HG03039 (cell line): ENCODE measurements around the gene KRTAP5-1.

Experiments
- ATAC-seq: cut with Tn5 transposase; IDR thresholded peaks from one replicate; pipeline ENCODE4 v1.9.1; 2021; ENCODE audit warnings: mild to moderate bottlenecking, moderate library complexity; ENCODE audit not compliant: unreplicated experiment

Gene KRTAP5-1

DNA sequence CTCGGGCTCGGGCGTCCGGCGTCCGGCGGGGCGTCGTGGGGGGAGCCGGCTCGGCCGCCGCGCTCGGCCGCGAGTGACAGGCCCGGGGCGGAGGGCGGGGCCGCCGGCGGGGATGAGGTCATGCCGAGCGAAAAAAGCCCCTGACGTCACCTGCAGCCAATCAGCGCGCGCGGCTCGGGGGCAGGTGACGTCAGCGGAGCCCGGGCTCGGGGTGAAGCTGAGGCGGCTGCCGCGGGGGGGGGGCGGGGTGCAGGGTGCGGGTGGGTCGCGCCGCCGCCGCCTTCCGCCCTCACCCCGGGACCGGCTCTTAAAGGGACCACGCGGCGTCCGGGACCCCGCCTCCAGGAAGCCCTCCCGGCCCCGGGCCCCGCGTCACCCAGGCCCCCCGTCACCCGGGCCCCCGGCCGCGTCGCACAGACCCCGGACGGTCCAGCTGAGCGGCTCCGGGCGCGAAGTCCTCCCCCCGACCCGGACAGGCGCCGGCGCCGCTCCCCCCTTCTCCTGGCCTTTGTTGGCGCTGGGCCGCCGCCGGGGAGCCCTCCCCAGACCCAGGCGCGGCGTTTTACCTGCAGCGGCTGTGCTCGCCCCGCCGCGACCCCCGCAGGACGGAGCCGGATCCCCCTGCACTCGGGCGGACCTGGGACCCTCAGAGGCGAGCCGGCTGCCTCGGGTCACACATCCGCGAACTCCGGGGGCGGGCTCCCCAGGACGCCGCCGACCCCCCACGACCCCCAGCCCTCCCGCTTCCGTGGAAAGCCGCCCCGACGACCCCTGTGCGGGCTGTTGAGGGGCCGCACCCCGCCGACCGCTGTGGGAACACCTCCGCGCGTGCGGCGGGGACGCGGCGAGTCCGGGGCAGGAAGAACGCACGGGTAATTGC is 12.6 kb downstream of the KRTAP5-1 start, which contains the start of gene DUSP8:
Gene DUSP8 (minus strand): TSS at position 75 of the 880 bp plus-strand sequence. CDS start 6,445 bp downstream, outside the sequence.
- peak; percentile 48 for ATAC-seq

DNA sequence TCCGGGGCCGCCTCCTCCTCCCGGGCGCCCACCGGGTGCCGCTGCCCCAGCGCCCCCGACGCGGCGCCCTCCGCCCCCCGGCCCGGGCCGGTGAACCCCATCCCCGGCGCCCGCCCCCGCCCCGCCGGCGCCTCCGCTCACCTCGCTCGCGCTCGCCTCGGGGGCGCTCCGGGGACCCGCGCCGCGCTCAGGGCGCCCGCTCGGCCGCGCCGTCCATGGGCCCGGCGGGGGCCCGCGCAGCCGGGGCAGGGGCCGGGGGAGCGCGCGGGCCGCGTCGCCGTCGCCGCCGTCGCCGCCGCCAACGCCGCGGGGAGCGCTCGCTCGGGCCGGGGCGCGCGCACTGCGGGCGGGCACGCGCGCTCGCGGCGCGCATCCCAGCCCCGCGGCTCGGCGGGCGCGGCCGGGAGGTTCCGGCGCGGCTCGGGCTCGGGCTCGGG is 13.3 kb downstream of the KRTAP5-1 start:
- peak; percentile 13 for ATAC-seq

DNA sequence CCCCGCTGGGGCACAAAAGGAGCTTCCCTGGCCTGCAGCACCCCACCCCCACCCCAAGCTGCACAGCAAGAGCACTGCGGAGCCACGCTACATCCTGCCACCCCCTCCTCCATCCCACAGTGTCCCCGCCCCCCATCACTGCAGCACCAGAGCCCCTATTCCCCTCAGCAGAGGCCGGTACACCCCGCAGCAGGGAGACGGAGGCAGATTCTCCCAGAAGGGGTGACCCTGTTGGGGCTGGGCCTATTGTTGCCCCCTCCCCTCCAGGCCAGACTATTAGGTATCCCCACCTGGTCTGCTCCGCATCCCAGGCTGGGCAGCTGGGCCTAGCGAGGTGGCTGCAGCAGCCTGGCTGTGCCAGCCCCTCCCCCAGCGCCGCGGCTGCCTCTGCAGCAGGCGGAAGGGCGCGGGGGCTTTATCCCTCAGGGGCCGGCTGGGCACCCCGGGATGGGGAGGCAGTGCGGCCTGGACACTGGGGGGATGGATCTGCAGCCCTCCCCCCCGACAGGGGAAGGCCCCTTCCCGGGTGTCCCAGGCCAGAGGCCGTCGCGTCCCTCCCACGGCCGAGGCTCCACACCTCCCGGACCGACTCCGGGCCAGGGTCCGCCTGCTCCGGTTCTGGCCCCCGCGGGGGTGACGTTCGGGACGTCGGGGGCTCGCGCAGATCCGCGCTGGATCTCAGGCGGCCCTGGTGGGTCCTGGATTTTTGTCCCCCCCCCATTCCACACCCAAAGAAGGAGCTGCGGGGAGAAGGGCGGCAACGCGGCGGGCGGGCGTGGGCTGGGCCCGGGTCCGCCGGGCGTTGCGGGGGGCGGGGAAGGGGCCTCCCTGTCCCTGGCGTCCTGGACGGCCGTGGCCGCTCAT is 14.0 kb downstream of the KRTAP5-1 start:
- no peak for ATAC-seq

GRCh38 chr11:1570531-1570895 is 14.6 kb downstream of the KRTAP5-1 start:
- no peak for ATAC-seq

GRCh38 chr11:1570001-1570453 is 15.1 kb downstream of the KRTAP5-1 start:
- no peak for ATAC-seq

DNA sequence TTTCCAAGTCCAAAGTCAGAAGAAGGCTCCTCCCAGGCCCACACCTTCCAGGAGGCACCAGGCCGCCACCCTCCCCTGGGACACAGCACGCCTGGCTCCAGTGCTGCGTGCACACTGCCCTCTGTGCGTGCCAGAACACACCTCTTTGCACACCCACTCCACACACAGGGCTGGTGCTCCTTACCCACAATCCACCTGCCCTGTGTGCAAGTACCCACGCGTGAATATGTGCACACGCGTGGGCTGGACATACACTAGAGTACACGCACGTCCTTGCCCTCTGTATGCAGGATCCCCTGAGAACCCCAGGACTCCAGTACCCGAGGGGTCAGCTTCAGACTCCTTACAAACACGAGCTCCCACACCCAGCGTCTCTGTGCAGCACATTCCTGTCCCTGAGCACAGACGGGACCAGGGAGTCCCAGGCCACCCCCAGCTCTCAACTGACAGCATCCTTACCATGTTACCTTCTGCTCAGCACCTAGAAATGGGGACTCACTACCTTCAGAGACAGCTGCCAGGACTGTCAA is 15.8 kb downstream of the KRTAP5-1 start:
- no peak for ATAC-seq

DNA sequence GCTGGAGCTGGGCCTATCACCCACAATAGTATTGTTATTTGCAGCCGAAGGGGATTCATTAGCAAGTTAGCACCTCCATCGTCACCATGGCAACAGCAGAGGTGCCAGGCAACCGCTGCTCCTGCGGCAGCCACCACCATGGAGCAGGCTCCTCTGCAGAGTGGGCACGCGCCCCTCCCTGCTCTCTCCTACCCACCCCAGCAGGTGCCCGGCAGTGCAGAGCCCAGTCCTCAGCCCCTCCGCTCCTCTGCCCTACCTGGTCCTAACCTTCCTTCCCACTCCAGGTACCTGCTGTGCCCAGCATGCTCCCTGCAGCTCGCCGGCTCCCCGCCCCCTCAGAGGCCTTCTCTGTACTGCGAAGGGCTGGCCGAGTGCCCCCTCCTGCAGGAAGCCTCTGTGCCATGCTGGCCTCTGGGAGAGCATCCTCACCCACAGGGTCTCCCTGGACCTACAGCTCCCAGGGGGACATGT is 16.6 kb downstream of the KRTAP5-1 start:
- ATAC-seq, result no peak

DNA sequence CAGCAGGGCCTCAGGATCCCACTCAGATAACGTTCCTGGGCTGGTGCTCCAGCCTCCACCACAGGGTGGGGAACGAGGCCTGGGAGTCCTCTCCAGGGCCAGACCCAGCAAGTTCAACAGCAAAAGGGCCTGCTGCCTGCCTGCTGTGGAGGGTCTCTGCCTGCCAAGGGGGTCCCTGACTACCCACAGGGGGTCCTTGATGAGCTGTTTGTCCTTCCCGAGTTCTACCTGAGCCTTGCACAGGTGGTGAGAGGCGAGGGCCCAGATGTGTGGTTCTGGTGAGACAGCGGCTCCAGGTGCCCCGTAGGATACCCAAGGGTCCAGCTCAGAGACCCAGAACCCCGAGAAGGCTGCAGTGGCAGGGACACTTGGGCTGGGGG is 17.4 kb downstream of the KRTAP5-1 start:
- ATAC-seq, result no peak

DNA sequence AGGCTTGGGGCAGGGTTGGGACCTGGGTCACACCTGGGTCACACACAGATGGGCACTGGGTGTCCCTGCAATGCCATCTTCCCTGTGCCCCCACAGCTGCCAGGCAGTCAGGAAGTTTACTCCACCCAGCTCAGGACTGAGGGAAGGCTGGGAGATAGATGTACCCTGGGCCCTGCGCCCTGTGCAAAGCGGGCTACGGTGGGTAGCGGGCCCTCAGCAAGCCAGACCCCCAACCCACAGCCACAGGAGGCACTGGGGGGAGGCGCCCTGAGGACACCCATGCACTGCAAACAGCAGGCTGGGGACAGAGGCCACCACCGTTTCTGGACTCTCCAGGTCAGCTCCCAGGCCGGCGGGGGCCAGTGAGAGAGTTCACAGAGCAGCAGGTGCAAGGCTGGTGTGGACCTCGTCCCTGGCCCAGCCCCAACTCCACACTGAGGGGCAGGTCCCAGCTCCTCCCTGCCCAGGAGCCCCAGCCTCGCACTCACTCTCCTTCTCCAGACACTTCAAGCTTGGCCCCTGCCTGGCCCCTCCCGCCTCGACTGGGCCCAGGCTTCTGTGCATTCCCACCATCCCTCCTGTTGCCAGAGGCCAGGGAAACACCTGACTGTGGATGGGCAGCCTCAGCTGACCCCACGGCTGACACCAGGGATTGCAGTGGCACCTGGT is 17.9 kb downstream of the KRTAP5-1 start:
- ATAC-seq, result no peak

- ATAC-seq, result no peak
Measured at GRCh38 chr11:1566381-1567051, 18.6 kb downstream of the KRTAP5-1 start.

DNA sequence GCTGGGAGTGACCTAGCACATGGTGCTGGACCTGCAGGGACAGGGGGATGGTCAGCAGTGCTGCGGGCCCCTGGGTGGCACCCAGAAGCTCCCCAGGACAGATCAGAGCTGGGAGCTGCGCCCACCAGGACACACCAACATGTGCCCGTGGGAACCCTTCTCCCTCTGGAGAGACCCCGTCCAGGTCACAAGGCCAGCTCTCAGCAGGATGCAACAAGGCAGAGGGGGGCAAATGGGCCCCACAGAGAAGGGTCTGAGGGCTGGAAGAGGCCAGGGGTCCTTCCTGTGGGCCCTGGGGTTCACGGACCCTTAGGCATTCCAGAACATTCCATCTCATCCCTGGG is 19.2 kb downstream of the KRTAP5-1 start:
- no peak for ATAC-seq

DNA sequence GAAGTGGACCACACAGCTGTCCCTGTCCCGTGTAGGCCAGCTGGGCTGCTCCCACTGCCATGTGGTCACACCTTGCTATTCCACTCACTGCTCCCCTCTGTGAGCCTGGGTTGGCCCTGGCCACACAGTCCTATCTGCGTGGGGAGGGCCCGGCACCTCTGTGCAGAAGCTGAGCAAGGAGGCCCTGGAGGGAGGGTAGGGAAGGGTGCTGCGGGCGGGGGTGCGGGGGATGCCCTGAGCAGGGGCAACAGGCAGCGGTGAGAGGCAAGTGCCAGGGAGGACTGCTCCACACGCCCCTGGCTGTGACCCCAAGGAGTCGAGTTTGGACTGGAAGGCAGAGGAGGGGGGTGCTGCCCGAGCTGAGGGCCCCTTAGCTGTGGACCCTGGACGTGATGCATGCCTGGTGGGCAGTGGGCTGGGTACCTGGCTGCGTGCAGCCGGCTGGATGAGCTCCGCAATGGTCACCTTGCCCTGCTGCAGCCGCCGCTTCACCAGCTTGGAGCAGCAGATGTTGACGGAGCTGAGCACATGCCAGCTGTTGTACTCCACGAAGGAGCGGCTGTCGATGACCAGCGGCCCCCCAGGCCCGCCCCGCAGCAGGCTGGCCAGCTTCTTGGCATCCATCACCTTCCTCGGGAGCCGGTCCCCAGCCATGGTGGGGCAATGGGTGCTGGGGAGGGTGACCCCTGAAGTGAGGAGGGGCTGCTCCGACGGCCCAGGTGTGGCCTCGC is 19.7 kb downstream of the KRTAP5-1 start:
- ATAC-seq, result no peak

DNA sequence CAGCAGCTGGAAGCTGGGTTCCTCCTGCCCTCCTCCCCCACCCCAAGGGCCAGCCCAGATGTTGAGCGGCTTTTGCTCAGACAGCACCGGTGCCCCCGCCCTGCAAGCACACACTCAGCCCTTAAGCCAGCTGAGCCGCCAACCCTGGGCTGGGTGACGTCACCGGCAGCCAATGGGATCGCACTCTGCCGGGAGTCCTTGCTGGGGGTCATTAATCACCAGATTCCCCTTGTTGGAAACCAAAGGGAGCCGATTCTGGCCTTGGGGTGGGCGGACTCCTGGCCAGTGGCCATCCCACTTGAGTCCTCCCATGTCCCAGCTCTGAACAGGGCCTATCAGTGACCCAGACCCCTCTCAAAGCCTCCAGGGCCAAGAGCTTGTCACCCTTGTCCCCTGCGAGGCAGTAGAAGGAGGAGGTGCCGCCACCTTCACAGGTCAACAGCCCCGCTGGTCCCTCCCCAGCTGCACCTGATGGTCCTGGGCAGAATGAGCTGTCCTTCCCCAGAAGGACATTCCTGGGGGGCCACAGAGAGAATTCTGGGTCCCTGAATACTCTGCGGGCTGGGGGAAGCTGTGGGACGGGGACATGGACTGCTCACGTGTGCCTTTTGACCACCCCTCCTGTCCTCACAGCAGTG is 20.4 kb downstream of the KRTAP5-1 start:
- no peak for ATAC-seq

DNA sequence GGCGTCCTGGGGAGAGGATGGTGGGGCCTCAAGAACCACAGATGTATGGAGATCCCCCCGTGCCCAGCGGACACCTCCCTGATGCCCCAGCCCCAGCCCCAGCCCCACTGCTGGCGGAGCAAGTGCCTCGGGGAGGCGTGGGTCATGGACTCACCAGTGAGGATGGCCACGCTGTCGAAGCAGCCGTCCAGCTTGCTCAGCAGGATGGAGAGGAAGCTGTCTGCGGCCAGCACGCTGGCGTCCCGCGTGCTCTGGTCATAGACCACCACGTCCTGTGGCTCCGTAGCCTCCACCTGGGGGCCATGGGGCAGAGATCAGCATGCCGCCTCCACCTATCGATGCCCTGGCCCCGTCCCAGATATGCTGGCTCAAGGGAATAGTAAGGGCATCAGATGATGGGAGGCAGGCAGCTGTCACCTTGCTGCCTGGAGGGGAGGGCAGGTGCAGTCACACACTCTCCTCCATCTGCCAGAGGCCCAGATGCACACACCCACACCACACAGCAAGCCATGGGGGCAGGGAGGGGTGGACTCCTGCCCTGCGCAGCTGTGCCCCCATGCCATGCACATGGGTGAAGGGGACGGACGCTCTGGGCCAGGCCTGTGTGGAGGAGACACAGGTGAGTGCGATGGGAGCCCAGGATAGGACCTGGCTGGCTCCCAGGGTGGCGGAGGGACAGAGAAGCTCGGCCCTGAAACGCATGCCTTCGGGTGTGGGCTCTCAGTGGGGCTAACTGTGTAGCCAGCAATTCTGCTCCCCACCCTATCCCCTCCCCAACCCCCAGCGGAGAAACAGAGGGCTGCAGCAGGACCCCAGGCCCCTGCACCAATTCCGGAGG is 21.2 kb downstream of the KRTAP5-1 start:
- no peak for ATAC-seq

DNA sequence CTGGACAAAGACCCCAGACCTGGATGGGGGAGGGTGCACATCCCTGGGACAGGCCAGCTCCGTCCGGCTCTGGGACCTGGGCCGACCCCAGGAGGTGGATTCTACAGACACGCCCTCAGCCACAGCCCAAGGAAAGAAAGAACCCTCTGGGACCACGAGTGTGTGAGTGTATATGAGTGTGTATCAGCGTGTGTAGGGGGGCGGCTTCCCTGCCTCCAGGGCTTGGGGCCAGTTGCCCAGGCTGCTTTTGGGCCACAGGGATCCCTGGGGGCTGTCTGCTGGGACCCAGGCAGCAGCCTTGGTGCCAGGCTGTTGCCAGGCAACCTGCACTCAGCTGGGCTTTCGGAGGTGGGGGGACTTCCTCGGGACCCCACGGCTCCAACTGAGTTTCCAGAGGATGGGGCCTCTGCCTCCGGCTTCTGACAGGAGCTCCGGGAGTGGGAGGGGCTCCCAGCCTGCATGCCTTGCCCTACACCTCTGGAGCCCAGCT is 21.9 kb downstream of the KRTAP5-1 start:
- ATAC-seq, result no peak

DNA sequence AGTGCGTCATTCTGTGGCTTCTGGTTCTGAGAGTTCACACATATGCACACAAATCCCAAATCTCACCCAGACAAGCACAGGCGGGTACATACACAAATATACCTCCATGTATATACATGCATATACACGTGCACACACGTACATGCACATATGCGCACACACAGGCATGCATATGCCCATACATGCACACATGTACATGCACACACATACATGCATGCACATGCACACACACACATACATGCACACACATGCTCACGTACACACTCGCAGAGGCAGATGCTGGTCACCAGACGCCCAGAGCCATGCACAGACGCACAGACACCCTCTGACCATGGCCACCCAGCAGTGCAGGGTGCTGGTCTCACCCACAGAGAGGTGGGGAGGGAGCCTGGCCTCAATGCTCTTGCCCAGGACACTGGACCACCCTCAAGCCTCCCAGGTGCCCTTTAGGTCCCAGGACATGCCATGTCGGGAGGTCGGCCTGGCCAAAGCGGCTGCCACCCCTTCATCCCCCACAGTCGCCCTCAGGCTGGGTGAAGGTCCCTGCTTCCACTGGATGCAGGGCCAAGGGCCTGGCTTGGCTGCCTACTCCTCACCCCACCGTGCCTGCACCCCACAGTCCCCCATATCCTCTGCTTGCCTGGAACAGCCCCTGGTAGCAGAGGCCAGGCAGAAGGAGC is 22.5 kb downstream of the KRTAP5-1 start:
- no peak for ATAC-seq

DNA sequence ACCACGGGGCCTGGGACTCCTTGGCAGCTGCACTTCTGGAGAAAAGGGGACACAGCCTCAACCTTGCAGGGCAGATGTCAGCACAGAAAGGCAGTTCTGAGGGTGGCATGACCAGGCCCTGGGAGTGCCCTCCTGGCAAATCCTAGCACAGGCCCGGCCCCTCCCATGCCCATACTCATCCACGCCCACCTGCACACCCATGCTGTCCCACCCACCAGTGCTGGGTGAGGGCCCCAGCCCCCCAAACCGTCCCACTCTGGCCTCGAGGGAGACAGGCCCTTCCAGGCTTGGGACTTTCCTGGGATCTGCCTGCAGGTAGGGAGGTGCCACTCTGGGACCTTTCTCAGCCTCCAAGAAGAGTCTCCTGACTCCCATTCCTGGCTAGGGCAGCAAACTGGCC is 23.1 kb downstream of the KRTAP5-1 start:
- no peak for ATAC-seq

GRCh38 chr11:1561266-1561665 is 23.8 kb downstream of the KRTAP5-1 start:
- ATAC-seq, result no peak
